NB4 (cell line): ENCODE measurements around the gene SCMH1.
A peak's percentile ranks its signal among the peaks of the same experiment; 100 is the strongest.

ENCODE experiments used
- DNase-seq: peaks from one replicate; pipeline ENCODE4 v3.0.0; 2010; ENCODE audit warnings: low read depth
- H3K4me3 ChIP-seq: one replicate; pipeline ENCODE4 v1.5.1; 2011; ENCODE audit warnings: mild to moderate bottlenecking, low read depth, low read length, moderate library complexity
- MYC ChIP-seq: IDR thresholded peaks from 2 replicates; pipeline ENCODE4 v1.6.1; 2011; ENCODE audit warnings: low read depth, low read length
- POLR2A ChIP-seq: IDR thresholded peaks from 2 replicates; pipeline ENCODE4 v1.6.1; 2011; ENCODE audit warnings: mild to moderate bottlenecking; ENCODE audit not compliant: insufficient read length; ENCODE audit errors: extremely low read depth
- TF ChIP-seq, protein P1 (sequence below): IDR thresholded peaks from 2 replicates; pipeline ENCODE4 v1.6.1; 2011; ENCODE audit warnings: low read depth, low read length
- TF ChIP-seq, protein P2 (sequence below): IDR thresholded peaks from one replicate; pipeline ENCODE4 v1.5.1; 2012; ENCODE audit warnings: low read depth, low read length

The SCMH1 gene

DNA sequence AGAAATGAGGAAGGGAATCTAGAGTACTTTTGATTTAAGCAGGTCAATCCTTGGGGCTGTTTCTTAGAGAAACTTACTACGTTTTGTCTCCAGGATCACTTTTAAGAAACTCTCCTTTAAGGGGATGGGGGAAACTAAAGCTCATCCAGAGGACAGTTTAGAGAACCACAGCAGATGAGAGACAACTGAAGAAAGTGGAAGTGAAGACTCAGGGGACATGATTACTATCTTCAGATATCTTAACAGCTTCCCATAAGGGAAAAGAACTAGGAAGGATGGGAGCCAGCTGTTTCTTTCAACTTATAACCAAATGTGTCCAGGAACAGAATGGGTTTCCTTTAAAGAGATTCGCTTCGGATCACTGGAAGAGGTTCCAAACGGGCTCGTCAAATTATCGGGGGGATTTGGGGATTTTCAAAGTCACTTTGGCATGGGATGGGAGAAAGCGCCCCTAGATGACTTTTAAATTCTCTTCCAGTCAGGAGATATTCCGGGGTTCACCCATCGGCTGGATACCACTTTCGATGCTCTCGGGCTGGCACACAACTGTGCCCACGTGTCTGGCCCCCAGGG lies 1.2 kb downstream of the SCMH1 start:
- TF ChIP-seq, protein P1, sequence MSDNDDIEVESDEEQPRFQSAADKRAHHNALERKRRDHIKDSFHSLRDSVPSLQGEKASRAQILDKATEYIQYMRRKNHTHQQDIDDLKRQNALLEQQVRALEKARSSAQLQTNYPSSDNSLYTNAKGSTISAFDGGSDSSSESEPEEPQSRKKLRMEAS, result no peak
- TF ChIP-seq MYC, result no peak; the same call in 1 of the 2 replicates
- TF ChIP-seq, protein P2, sequence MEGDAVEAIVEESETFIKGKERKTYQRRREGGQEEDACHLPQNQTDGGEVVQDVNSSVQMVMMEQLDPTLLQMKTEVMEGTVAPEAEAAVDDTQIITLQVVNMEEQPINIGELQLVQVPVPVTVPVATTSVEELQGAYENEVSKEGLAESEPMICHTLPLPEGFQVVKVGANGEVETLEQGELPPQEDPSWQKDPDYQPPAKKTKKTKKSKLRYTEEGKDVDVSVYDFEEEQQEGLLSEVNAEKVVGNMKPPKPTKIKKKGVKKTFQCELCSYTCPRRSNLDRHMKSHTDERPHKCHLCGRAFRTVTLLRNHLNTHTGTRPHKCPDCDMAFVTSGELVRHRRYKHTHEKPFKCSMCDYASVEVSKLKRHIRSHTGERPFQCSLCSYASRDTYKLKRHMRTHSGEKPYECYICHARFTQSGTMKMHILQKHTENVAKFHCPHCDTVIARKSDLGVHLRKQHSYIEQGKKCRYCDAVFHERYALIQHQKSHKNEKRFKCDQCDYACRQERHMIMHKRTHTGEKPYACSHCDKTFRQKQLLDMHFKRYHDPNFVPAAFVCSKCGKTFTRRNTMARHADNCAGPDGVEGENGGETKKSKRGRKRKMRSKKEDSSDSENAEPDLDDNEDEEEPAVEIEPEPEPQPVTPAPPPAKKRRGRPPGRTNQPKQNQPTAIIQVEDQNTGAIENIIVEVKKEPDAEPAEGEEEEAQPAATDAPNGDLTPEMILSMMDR, result no peak
- no peak for TF ChIP-seq POLR2A
- peak; percentile 81 for DNase-seq
- peak overlapping the region; percentile 72 for H3K4me3 ChIP-seq

DNA sequence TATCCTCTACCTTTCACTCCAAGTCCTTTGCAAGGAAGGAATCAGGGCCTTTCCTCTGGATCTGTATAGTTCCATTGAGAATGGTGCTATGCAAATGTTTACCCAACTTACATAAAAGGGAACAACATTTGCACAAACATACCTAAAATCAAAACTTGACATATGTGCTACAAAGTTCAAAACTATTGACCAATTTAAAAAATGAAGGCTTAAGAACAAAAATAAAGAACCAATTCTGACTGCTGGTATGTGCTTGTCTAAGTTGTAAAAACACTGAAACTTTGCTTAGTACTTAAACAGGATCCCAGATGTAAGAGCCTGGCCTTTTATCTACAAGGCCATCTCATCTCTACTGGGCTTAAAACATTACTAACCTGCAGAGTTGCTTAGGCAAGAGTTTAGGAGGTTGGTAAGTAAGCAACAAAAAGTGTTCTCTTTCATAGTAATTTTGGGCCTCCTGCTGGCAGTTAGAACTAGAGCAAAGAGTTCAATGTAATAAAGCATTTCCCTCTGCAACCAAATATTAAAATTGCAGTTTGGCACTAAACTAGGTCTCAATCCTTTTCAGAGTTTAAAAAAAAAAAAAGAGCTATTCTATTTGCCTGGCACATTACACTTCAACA lies 2.0 kb downstream of the SCMH1 start:
- TF ChIP-seq, protein P1, result no peak
- TF ChIP-seq, protein P2, result no peak
- TF ChIP-seq MYC, result no peak
- TF ChIP-seq POLR2A, result no peak
- H3K4me3 ChIP-seq, result peak overlapping the region; percentile 72
- DNase-seq, result peak; percentile 66

DNA sequence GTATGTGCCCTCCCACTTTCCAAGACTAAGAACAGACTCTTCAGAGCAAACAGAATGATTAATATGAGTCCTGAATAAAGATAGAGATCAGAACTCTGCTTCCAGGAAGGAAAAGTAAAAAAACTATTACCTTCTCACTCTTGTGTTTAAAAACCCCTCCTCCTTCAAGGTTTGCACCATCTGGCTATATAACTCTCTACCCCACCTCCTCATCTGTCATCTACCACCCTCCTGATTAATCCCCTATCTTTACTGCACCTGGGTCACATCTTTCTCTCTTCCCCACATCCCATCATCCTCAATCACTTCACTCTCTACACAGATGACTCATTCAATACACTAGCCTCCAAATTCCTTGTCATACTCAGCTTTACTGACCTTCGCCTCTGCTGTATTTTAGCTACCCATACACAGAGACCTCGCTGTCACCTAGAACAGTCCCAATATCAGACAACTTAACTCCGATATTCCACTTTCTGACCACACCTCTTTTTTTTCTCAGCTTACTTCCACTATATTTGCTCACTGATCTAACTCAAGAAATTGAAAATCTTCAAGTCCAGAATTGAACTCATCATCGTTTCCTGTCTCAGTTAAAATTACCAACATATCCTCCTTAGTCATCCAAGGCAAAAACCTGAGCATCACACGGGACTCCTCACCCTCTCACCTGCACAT lies 3.7 kb downstream of the SCMH1 start:
- H3K4me3 ChIP-seq, result no peak overlapping the region
- no peak for DNase-seq
- TF ChIP-seq MYC (no peak), POLR2A (no peak)
- TF ChIP-seq, protein P2, result no peak
- TF ChIP-seq, protein P1, result no peak

DNA sequence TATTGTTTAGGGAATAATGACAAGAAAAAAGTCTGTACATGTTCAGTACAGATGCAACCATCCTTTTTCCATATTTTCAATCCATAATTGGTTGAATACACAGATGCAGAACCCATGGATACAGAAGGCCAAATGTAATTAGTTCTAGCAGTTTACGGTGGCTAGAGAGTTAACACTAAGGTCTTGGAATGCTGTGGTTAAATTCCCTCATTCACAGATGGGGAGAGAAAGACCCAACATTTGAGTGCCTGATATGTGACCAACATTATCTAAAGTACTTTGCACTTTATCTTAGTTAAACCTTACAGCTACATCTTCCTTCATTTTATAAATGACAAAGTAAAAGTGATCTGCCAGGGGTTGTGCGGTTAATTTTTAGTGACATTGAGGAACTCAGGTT lies 5.3 kb downstream of the SCMH1 start:
- H3K4me3 ChIP-seq, result no peak overlapping the region
- no peak for DNase-seq
- TF ChIP-seq, protein P1, result no peak

DNA sequence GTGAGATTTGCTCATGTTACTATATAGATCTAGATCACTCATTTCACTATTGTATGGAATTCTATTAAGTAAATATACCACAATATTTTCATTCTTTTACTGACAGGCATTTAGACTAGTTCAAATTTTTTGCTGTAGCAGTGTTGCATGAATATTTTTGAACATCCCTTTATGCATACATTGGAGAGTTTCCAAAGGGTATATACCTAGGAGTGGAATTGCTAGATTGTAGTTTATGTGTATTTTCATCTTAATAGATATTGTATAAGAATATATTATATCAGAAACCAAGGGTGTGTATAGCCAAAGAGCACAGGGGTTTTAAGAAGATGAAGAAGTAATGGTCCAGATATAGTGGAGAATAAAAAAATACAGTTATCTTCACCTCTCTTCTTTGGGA lies 6.2 kb downstream of the SCMH1 start:
- DNase-seq, result no peak
- H3K4me3 ChIP-seq, result no peak overlapping the region
- TF ChIP-seq, protein P2, result no peak
- TF ChIP-seq POLR2A (no peak), MYC (no peak)
- TF ChIP-seq, protein P1, result no peak

DNA sequence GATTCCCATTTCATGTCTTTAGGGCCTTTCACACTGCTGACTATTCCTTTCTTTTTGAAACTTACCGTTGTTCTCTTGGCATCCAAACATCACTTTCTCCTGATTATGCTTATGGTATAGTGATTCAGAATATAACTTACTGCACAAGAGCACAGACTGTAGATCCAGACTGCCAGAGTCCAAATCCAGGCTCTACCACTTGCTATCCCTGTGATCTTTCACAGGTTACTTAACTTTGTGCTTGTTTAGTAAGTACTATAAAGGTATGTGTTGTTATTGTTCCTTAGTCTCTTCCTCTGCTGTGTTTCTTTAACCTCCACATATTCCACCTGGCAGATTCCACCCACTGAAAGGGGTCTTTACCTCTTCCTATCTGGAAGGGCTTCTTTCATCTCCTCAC lies 8.4 kb downstream of the SCMH1 start:
- no peak for TF ChIP-seq MYC
- TF ChIP-seq POLR2A, result no peak
- TF ChIP-seq, protein P2, result no peak
- TF ChIP-seq, protein P1, result no peak
- H3K4me3 ChIP-seq, result no peak overlapping the region
- DNase-seq, result no peak
